HG02642 (cell line): ENCODE results near the gene MISP.

Experiments
- ATAC-seq: cut with Tn5 transposase; IDR thresholded peaks from one replicate; pipeline ENCODE4 v1.9.1; 2021; ENCODE audit warnings: mild to moderate bottlenecking; ENCODE audit not compliant: unreplicated experiment, poor library complexity

MISP gene

GRCh38 chr19:769616-770015 lies 18.7 kb downstream of the MISP start:
- ATAC-seq, result no peak

GRCh38 chr19:771332-771785 lies 20.4 kb downstream of the MISP start:
- no peak for ATAC-seq

GRCh38 chr19:772063-772462 lies 21.2 kb downstream of the MISP start:
- no peak for ATAC-seq

GRCh38 chr19:772730-773436 lies 22.0 kb downstream of the MISP start:
- ATAC-seq, result no peak

- ATAC-seq, result no peak
Observed at GRCh38 chr19:776549-776948, 25.6 kb downstream of the MISP start.

GRCh38 chr19:778910-779653 lies 28.2 kb downstream of the MISP start:
- no peak for ATAC-seq

GRCh38 chr19:780935-781334 lies 30.0 kb downstream of the MISP start:
- no peak for ATAC-seq

GRCh38 chr19:781800-782184 lies 30.9 kb downstream of the MISP start:
- ATAC-seq, result no peak

GRCh38 chr19:782185-782877 lies 31.4 kb downstream of the MISP start:
- ATAC-seq, result no peak

GRCh38 chr19:782878-783668 lies 32.2 kb downstream of the MISP start:
- ATAC-seq, result no peak

- no peak for ATAC-seq
Observed at GRCh38 chr19:784541-784940, 33.6 kb downstream of the MISP start.

GRCh38 chr19:787536-787935 lies 36.6 kb downstream of the MISP start:
- no peak for ATAC-seq

GRCh38 chr19:788686-788982 lies 37.7 kb downstream of the MISP start:
- ATAC-seq, result no peak

GRCh38 chr19:788983-789700 lies 38.2 kb downstream of the MISP start:
- ATAC-seq, result no peak

- no peak for ATAC-seq
Observed at GRCh38 chr19:789701-790060, 38.8 kb downstream of the MISP start.

GRCh38 chr19:791007-791566 lies 40.2 kb downstream of the MISP start:
- ATAC-seq, result no peak

GRCh38 chr19:791567-792305 lies 40.8 kb downstream of the MISP start:
- ATAC-seq, result no peak

GRCh38 chr19:792306-792885 lies 41.5 kb downstream of the MISP start:
- no peak for ATAC-seq

GRCh38 chr19:793806-794205 lies 42.9 kb downstream of the MISP start:
- ATAC-seq, result no peak
